Limb (tissue), 2 donors: ENCODE results near the gene CENPH.
"Not testable (repeated sequence)": the region's sequence is repeated elsewhere in the genome, so short reads cannot be mapped to it uniquely, and the experiment has no call there.

Experiments used
- DNase-seq, 2 donors: peaks; one replicate each; pipeline ENCODE4 v3.0.0-alpha.2; 2016; ENCODE audit errors: extremely low spot score in 2 of 2

CENPH gene

DNA sequence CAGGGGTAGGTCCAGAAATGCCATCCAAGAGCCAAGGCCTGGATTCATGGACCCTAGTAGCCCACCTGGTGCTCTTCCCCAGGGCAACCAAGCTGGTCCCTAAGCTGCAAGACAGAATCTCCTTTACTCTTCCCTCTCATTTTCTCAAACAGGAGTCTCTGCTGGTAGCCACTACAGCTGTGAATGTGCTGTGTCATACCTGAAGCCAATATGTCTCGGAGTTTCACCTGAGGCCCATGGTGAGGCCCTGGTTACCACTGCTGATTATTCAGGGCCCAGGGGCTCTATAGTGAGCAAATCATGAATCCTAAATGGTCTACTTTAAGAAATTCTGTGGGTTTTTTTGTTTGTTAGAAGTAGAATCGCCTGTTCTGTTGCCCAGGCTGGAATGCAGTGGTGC, 61.2 kb downstream of the CENPH start:
- no peak for DNase-seq

- no peak for DNase-seq
These were observed 63.1 kb downstream of the CENPH start for GRCh38 chr5:69252437-69252836.

GRCh38 chr5:69255940-69256339, 66.6 kb downstream of the CENPH start:
- DNase-seq = not testable (repeated sequence)

DNA sequence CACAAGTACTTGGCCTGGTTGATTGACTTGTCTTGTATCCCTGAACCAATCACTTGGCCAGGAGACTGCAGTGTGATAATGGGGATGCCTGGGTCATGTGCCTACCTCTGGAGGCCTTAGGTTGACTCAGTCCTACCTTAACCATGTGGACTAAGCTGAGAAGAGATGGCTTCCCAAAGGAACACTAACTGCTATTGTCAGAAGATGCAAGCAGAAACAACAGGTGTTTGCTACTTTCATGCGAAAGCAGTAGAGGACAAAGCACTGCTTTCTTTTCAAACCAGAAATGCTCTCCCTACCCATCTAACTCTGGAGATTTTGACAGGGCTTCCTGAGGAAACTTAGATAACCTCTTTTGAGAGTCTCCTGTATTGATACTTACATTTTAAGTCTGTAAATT, 68.2 kb downstream of the CENPH start:
- DNase-seq = no peak
